HepG2 (cell line): ENCODE measurements around the gene EBP. TPM values are rescaled to one million over a fixed set of nuclear protein-coding genes. Genes with fewer than 3 reads are reported as not detected.
A peak's percentile ranks its signal among the peaks of the same experiment; 100 is the strongest.

ENCODE experiments used
- CREB1 ChIP-seq, 2 experiments: fragments of 450-650 bp in 1 of 2; IDR thresholded peaks; 2 replicates each; pipeline ENCODE4 v1.6.1; 2016 to 2017; ENCODE audit warnings: control low read depth in 1 of 2, mild to moderate bottlenecking in 1 of 2, missing compliant biosample characterization in 1 of 2, missing genetic modification characterization in 1 of 2
- FOXP4 ChIP-seq: sonication (generic); formaldehyde crosslinking; IDR thresholded peaks from 2 replicates; pipeline ENCODE4 v1.4.0; 2020; ENCODE audit warnings: missing genetic modification reagents
- HDAC1 ChIP-seq: sonication (generic); formaldehyde crosslinking; IDR thresholded peaks from 2 replicates; pipeline ENCODE4 v1.5.1; 2020; ENCODE audit warnings: mild to moderate bottlenecking, missing genetic modification reagents
- KDM2A ChIP-seq: sonication (generic); formaldehyde crosslinking; IDR thresholded peaks from 2 replicates; pipeline ENCODE4 v1.4.0; 2020; ENCODE audit warnings: low read depth, missing genetic modification reagents, borderline replicate concordance
- KLF15 ChIP-seq: sonication (generic); formaldehyde crosslinking; IDR thresholded peaks from 2 replicates; pipeline ENCODE4 v1.8.1; 2023; ENCODE audit warnings: borderline replicate concordance, mild to moderate bottlenecking, inconsistent platforms, missing genetic modification reagents, mixed read lengths
- KMT2B ChIP-seq: IDR thresholded peaks from 2 replicates; pipeline ENCODE4 v1.6.1; 2016; ENCODE audit warnings: missing genetic modification reagents, missing compliant biosample characterization
- MTF1 ChIP-seq: sonication (generic); formaldehyde crosslinking; IDR thresholded peaks from 2 replicates; pipeline ENCODE4 v1.5.0; 2020; ENCODE audit warnings: missing genetic modification reagents
- MYPOP ChIP-seq: sonication (generic); formaldehyde crosslinking; IDR thresholded peaks from 2 replicates; pipeline ENCODE4 v1.8.1; 2023; ENCODE audit warnings: mild to moderate bottlenecking, moderate library complexity, missing genetic modification reagents
- NCOA2 ChIP-seq: sonication (generic); formaldehyde crosslinking; IDR thresholded peaks from 2 replicates; pipeline ENCODE4 v1.8.0; 2022; ENCODE audit warnings: inconsistent platforms
- PATZ1 ChIP-seq: sonication (generic); formaldehyde crosslinking; IDR thresholded peaks from 2 replicates; pipeline ENCODE4 v1.4.0; 2020; ENCODE audit warnings: missing genetic modification reagents
- POLR2A ChIP-seq, 2 experiments: IDR thresholded peaks; 2 replicates each; pipeline ENCODE4 v1.6.1; 2011; ENCODE audit warnings: low read depth in 2 of 2, low read length in 2 of 2, mild to moderate bottlenecking in 1 of 2, moderate library complexity in 1 of 2; ENCODE audit not compliant: insufficient read depth in 1 of 2
- RBFOX2 ChIP-seq: fragments of 200-400 bp; formaldehyde crosslinking; IDR thresholded peaks from 2 replicates; pipeline ENCODE4 v1.6.1; 2017; ENCODE audit warnings: low read depth, mild to moderate bottlenecking, low read length
- TEAD3 ChIP-seq: optimal IDR thresholded peaks from 2 replicates; pipeline ENCODE3; 2016; ENCODE audit warnings: borderline replicate concordance
- UBTF ChIP-seq: sonication (generic); formaldehyde crosslinking; IDR thresholded peaks from 2 replicates; pipeline ENCODE4 v1.4.0; 2020; ENCODE audit warnings: mild to moderate bottlenecking, missing genetic modification reagents
- WIZ ChIP-seq: sonication (generic); formaldehyde crosslinking; IDR thresholded peaks from 2 replicates; pipeline ENCODE4 v1.5.1; 2020; ENCODE audit warnings: mild to moderate bottlenecking, missing genetic modification reagents
- XRCC5 ChIP-seq: fragments of 200-400 bp; formaldehyde crosslinking; optimal IDR thresholded peaks from 2 replicates; pipeline ENCODE3; 2017; ENCODE audit warnings: mild to moderate bottlenecking, low read length
- ZNF280D ChIP-seq: sonication (generic); formaldehyde crosslinking; IDR thresholded peaks from 2 replicates; pipeline ENCODE4 v1.5.1; 2020; ENCODE audit warnings: mild to moderate bottlenecking, missing genetic modification reagents
- ZNF33B ChIP-seq: sonication (generic); formaldehyde crosslinking; IDR thresholded peaks from 2 replicates; pipeline ENCODE4 v1.5.1; 2020; ENCODE audit warnings: mild to moderate bottlenecking, missing genetic modification reagents
- ZNF496 ChIP-seq: sonication (generic); formaldehyde crosslinking; IDR thresholded peaks from 2 replicates; pipeline ENCODE4 v1.8.1; 2023; ENCODE audit warnings: mild to moderate bottlenecking, moderate library complexity, missing genetic modification reagents; ENCODE audit not compliant: insufficient replicate concordance
- polyA plus RNA-seq, 8 experiments: library from polyadenylated mRNA; depleted of rRNA in 3 of 8; stranded (reverse) in 7 of 8; unstranded in 1 of 8; fragments of >200 nt; fragmentation: Illumina TruSeq in 4 of 8; extraction: Trizol in 4 of 8; gene quantifications; 2 replicates each; pipeline versions ENCODE4 v1.2.1 to v1.2.3, GENCODE V29; 2011 to 2016; ENCODE audit warnings: low read depth in 4 of 8, missing spikeins in 1 of 8, mixed read lengths in 1 of 8; ENCODE audit not compliant: insufficient read depth in 1 of 8
- total RNA-seq, 5 experiments: library from RNA; depleted of rRNA; stranded (reverse); fragments of >200 nt; fragmentation: Illumina TruSeq; extraction: Trizol; gene quantifications; 2 replicates each; pipeline ENCODE4 v1.2.3, GENCODE V29; 2016; ENCODE audit warnings: low read depth in 1 of 5

The EBP gene
- total and polyA plus RNA-seq, 2 of the 13 experiments (the other 11 are each of a cell fraction or from before 2014, with no cell fraction given) = 106 to 260 TPM

- TF ChIP-seq ZNF280D (CRISPR knock-in tag) (no peak), CREB1 (IDR thresholded peaks at IDR 0.05) (peak; percentile 98), CREB1 (CRISPR knock-in tag; IDR thresholded peaks at IDR 0.05) (peak; percentile 86), WIZ (CRISPR knock-in tag) (no peak), RBFOX2 (peak; percentile 73), FOXP4 (CRISPR knock-in tag) (peak; percentile 42; the same call in 1 of the 2 replicates), POLR2A (IDR thresholded peaks at IDR 0.05; ENCODE audit: insufficient read depth in 1 of 2, low read depth in 2 of 2, low read length in 2 of 2) (peak in 1 of 2 experiments; percentile 26; a peak in 1 of 4 replicates), KMT2B (CRISPR knock-in tag) (0 out of 2 replicates have a peak, but pooled peaks have one; percentile 11), TEAD3 (CRISPR knock-in tag) (peak; percentile 65), KLF15 (CRISPR knock-in tag) (no peak), KDM2A (peak; percentile 74; the same call in 1 of the 2 replicates), ZNF33B (CRISPR knock-in tag) (no peak), MYPOP (CRISPR knock-in tag) (no peak), PATZ1 (CRISPR knock-in tag) (peak; percentile 63; the same call in 1 of the 2 replicates), MTF1 (CRISPR knock-in tag) (no peak), NCOA2 (CRISPR knock-in tag) (no peak), UBTF (CRISPR knock-in tag) (peak; percentile 28; the same call in 1 of the 2 replicates), XRCC5 (no peak), ZNF496 (no peak), HDAC1 (CRISPR knock-in tag) (peak; percentile 35; the same call in 1 of the 2 replicates)
Measured at GRCh38 chrX:48539345-48540027, 17.9 kb downstream of the EBP start, which contains the start of gene TBC1D25 (continued).
